Gastroesophageal sphincter (tissue), 4 donors: ENCODE results near the gene UCP2. TPM values are rescaled to one million over a fixed set of nuclear protein-coding genes. Genes with fewer than 3 reads are reported as not detected.

Experiments used
- ATAC-seq: fragments of 150-250 bp; one replicate; pipeline ENCODE4 v1.9.1; 2016; ENCODE audit warnings: mild to moderate bottlenecking, moderate library complexity
- H3K27ac ChIP-seq, 4 donors: fragments of 200-600 bp; sonication (generic) in 3 of 4; 1 replicate in 3 of 4; 2 replicates in 1 of 4; pipeline ENCODE4 v1.5.1; 2016 to 2019
- H3K27me3 ChIP-seq: fragments of 200-600 bp; sonication (generic); one replicate; pipeline ENCODE4 v1.5.1; 2019
- H3K36me3 ChIP-seq, 2 donors: fragments of 200-600 bp; sonication (generic); one replicate each; pipeline ENCODE4 v1.5.1; 2019; ENCODE audit warnings: control low read depth in 1 of 2
- H3K4me1 ChIP-seq, 3 donors: fragments of 200-600 bp; sonication (generic); 1 replicate in 2 of 3; 2 replicates in 1 of 3; pipeline ENCODE4 v1.5.1; 2016 to 2019; ENCODE audit warnings: control low read depth in 2 of 3
- H3K4me3 ChIP-seq, 2 donors: fragments of 200-600 bp; sonication (generic); one replicate each; pipeline ENCODE4 v1.5.1; 2019; ENCODE audit warnings: mild to moderate bottlenecking in 1 of 2, moderate library complexity in 1 of 2
- H3K9me3 ChIP-seq, 3 donors: fragments of 200-600 bp; sonication (generic); one replicate each; pipeline ENCODE4 v1.5.1; 2017 to 2019; ENCODE audit warnings: control low read depth in 2 of 3
- EP300 ChIP-seq: sonication (generic); formaldehyde crosslinking; IDR thresholded peaks from one replicate; pipeline ENCODE4 v1.6.1; 2017; ENCODE audit warnings: antibody characterized with exemption, mild to moderate bottlenecking
- POLR2A ChIP-seq, 2 donors: fragments of 450-650 bp; IDR thresholded peaks; one replicate each; pipeline ENCODE4 v1.6.1; 2017; ENCODE audit warnings: antibody characterized with exemption in 2 of 2, mild to moderate bottlenecking in 2 of 2, moderate library complexity in 1 of 2
- POLR2AphosphoS5 ChIP-seq: sonication (generic); formaldehyde crosslinking; IDR thresholded peaks from one replicate; pipeline ENCODE4 v1.6.1; 2017; ENCODE audit warnings: antibody characterized with exemption
- WGBS, 2 donors: methylation state at CpG; one replicate each; pipeline ENCODE4 v1.1.5; 2018; ENCODE audit warnings: low coverage in 1 of 2; 5-methylcytosine and 5-hydroxymethylcytosine counted together
- total RNA-seq, 4 donors: library from RNA; depleted of rRNA; stranded (reverse); fragments of >200 nt; gene quantifications; one replicate each; pipeline ENCODE4 v1.1.0, GENCODE V29; 2016
- TF ChIP-seq, protein P1 (sequence below), 4 experiments: fragments of 200-600 bp in 2 of 4; fragments of 450-650 bp in 2 of 4; sonication (generic) in 1 of 4; IDR thresholded peaks; one replicate each; pipeline ENCODE4 v1.5.1; 2017 to 2019; ENCODE audit warnings: antibody characterized with exemption in 4 of 4, mild to moderate bottlenecking in 2 of 4, moderate library complexity in 2 of 4

The UCP2 gene
- total RNA-seq, 4 donors from 2014 or later, result 5.8 to 37.2 (median 33.2) TPM

DNA sequence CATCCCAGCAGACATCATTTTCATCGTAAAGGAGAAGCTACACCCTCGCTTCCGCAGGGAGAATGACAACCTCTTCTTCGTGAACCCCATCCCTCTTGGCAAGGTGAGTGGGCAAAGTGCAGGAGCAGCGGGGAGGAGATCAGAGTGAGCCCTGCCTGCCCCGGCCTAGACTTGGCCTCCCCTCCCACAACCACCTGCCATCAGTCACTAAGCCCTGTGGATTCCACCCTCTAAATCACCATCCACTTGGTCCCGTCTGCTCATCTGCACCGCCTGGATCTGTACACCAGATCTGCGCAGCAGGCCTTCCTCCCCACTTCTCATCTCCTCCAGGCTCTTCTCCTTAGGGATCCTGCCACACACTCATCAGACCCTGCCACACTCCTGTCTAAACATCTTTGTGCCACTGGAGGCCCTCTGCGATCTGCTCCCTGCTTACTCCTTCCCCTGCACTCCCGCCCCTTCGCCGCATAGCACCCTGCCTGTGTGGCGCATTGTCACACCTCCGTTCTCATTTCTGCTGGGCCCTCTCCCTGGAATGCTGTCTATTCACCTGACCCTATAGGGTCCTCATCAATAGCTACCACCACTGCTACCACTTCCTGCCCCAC, 14.2 kb downstream of the UCP2 start:
- peaks cover 15% of the 10 kb centered on the region for H3K27me3 ChIP-seq
- no peak for ATAC-seq
- no peak overlapping the region for H3K4me3 ChIP-seq
- H3K4me1 ChIP-seq, result peaks cover 0 to 12% (median 6%) of the 10 kb centered on the region in 3 donors
- H3K27ac ChIP-seq, result no peak overlapping the region
- H3K9me3 ChIP-seq, result no peaks in the 10 kb centered on the region
- 94% methylated on average over 14 to 15 of the region's 15 CpGs for WGBS, 2 donors
- no peaks in the 10 kb centered on the region for H3K36me3 ChIP-seq
- no peak for TF ChIP-seq POLR2A (IDR thresholded peaks at IDR 0.05)
- no peak for TF ChIP-seq POLR2AphosphoS5

- Histone ChIP-seq H3K36me3 (no peaks in the 10 kb centered on the region), H3K9me3 (no peaks in the 10 kb centered on the region), H3K27me3 (peaks cover 17% of the 10 kb centered on the region), H3K4me3 (no peak overlapping the region), H3K27ac (no peak overlapping the region), H3K4me1 (peaks cover 0 to 12% (median 6%) of the 10 kb centered on the region in 3 donors)
- 60 to 100% methylated on average over 1 of the region's 2 CpGs for WGBS, 2 donors
- ATAC-seq, result no peak
- TF ChIP-seq EP300 (no peak), POLR2AphosphoS5 (no peak), POLR2A (IDR thresholded peaks at IDR 0.05) (no peak)
These were observed 16.9 kb downstream of the UCP2 start for GRCh38 chr11:73965764-73966121.

DNA sequence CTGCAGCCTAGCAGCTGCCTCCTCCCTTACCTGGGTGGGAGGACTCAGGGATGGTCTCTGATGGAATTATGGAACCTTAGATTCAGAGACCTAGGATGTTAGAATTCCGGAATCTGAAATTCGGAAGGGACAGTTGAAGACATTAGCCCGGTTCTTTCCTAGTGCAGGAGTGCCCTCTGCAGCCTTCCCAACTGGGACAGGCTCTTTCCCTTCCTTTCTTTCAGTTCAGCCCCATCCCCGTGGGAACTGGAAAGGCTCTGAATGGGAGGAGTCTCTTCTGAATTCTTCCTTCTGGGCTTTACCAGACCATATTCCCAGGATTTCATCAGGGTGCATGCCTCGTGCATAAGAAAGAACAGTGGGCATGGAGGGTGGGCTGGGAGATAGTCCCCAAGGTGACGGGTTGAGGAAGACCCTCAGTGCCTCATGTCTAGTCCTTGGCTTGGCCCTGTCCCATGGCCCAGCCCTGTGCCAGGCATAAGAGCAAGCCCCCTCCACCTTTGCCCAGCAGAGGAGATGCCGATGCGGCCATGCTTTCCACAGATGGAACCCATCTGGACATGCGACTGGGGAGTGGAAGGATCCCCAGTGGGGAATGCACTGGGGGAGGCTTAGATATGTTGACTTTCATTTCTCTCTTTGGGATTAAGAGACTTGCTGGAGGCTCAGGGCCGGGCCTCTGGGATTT, 17.4 kb downstream of the UCP2 start:
- H3K27me3 ChIP-seq, result peaks cover 17% of the 10 kb centered on the region
- H3K36me3 ChIP-seq, result no peaks in the 10 kb centered on the region
- no peaks in the 10 kb centered on the region for H3K9me3 ChIP-seq
- no peak overlapping the region for H3K27ac ChIP-seq
- no peak for TF ChIP-seq POLR2A (IDR thresholded peaks at IDR 0.05)
- TF ChIP-seq EP300, result no peak
- no peak for TF ChIP-seq POLR2AphosphoS5
- TF ChIP-seq, protein P1, sequence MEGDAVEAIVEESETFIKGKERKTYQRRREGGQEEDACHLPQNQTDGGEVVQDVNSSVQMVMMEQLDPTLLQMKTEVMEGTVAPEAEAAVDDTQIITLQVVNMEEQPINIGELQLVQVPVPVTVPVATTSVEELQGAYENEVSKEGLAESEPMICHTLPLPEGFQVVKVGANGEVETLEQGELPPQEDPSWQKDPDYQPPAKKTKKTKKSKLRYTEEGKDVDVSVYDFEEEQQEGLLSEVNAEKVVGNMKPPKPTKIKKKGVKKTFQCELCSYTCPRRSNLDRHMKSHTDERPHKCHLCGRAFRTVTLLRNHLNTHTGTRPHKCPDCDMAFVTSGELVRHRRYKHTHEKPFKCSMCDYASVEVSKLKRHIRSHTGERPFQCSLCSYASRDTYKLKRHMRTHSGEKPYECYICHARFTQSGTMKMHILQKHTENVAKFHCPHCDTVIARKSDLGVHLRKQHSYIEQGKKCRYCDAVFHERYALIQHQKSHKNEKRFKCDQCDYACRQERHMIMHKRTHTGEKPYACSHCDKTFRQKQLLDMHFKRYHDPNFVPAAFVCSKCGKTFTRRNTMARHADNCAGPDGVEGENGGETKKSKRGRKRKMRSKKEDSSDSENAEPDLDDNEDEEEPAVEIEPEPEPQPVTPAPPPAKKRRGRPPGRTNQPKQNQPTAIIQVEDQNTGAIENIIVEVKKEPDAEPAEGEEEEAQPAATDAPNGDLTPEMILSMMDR (IDR thresholded peaks at IDR 0.05), result no peak
- WGBS, 2 donors, result 29 to 48% methylated on average over 4 to 10 of the region's 10 CpGs
- ATAC-seq, result no peak
- peaks cover 0 to 12% (median 6%) of the 10 kb centered on the region in 3 donors for H3K4me1 ChIP-seq
- no peak overlapping the region for H3K4me3 ChIP-seq

GRCh38 chr11:73963861-73964260, 18.8 kb downstream of the UCP2 start:
- Histone ChIP-seq H3K27ac (no peak overlapping the region), H3K9me3 (no peaks in the 10 kb centered on the region), H3K4me1 (peaks cover 0 to 12% (median 6%) of the 10 kb centered on the region in 3 donors), H3K27me3 (peaks cover 17% of the 10 kb centered on the region), H3K4me3 (no peak overlapping the region), H3K36me3 (no peaks in the 10 kb centered on the region)
- no peak for ATAC-seq
- TF ChIP-seq EP300 (no peak), POLR2A (IDR thresholded peaks at IDR 0.05) (no peak), POLR2AphosphoS5 (no peak)
- TF ChIP-seq, protein P1 (IDR thresholded peaks at IDR 0.05), result no peak
- WGBS, 2 donors, result 56 to 58% methylated on average over 4 to 7 of the region's 8 CpGs

DNA sequence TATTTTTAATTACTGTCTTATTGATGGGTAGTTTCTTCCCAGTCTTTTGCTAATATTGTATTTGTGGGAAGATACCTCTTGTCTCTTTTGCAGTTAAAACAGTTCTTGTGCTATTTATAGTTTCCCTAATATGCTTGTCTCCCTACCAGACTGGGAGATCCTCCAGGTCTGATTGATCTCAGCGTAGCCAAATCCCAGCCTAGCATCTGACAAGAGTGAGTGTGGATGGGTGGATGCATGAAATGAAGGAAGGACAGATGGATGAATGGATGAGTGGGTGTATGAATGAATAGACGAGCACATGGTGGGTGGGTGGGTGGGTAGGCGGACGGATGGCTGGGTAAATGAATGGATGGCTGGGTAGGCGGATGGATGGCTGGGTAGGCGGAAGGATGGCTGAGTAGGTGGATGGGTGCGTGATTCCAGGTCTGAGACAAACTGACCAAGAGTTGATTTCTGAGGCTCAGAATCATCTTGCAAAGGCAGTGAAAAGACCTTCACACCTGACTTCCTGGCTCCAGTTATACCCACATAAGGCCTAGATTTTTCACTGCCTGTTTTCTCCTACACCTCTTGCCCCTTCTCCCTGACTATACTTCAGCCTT, 20.4 kb downstream of the UCP2 start:
- ATAC-seq, result no peak

More for the DNA sequence above, 20.4 kb downstream of the UCP2 start:
- peaks cover 24% of the 10 kb centered on the region for H3K27me3 ChIP-seq
- WGBS, 2 donors, result 63 to 78% methylated on average over 5 to 7 of the region's 7 CpGs
- TF ChIP-seq EP300 (no peak), POLR2AphosphoS5 (no peak), POLR2A (IDR thresholded peaks at IDR 0.05) (no peak)
- TF ChIP-seq, protein P1 (IDR thresholded peaks at IDR 0.05), result no peak
- no peaks in the 10 kb centered on the region for H3K9me3 ChIP-seq
- H3K27ac ChIP-seq, result no peak overlapping the region
- no peak overlapping the region for H3K4me3 ChIP-seq
- H3K4me1 ChIP-seq, result peaks cover 0 to 12% (median 6%) of the 10 kb centered on the region in 3 donors
- H3K36me3 ChIP-seq, result no peaks in the 10 kb centered on the region
